ENCODE measurements around the gene ADIPOQ.
"Not testable (repeated sequence)": the region's sequence is repeated elsewhere in the genome, so short reads cannot be mapped to it uniquely, and the experiment has no call there.

ADIPOQ gene

GRCh38 chr3:186842426-186843038 lies at the start of gene ADIPOQ:
Gene ADIPOQ (plus strand): TSS chr3:186842710. CDS start chr3:186853059, 10,349 bp downstream.
- no peak for DNase-seq (ENCODE audit: low read depth, low spot score)
- TF ChIP-seq FOXP2 (optimal IDR thresholded peaks at IDR 0.05; ENCODE audit: control extremely low read depth, extremely low read length, insufficient read depth) (no peak), POLR2AphosphoS5 (IDR thresholded peaks at IDR 0.05; ENCODE audit: borderline replicate concordance, low read depth, low read length) (no peak)
- Histone ChIP-seq H3K36me3 (ENCODE audit: insufficient read depth, low read length) (no peaks in the 10 kb centered on the region), H3K9ac (ENCODE audit: insufficient read length) (no peak within 1 kb of the TSS), H3K27ac (no peak within 1 kb of the TSS), H3K4me3 (no peak within 1 kb of the TSS), H3K9me3 (ENCODE audit: low read depth, low read length) (no peaks in the 10 kb centered on the region)

DNA sequence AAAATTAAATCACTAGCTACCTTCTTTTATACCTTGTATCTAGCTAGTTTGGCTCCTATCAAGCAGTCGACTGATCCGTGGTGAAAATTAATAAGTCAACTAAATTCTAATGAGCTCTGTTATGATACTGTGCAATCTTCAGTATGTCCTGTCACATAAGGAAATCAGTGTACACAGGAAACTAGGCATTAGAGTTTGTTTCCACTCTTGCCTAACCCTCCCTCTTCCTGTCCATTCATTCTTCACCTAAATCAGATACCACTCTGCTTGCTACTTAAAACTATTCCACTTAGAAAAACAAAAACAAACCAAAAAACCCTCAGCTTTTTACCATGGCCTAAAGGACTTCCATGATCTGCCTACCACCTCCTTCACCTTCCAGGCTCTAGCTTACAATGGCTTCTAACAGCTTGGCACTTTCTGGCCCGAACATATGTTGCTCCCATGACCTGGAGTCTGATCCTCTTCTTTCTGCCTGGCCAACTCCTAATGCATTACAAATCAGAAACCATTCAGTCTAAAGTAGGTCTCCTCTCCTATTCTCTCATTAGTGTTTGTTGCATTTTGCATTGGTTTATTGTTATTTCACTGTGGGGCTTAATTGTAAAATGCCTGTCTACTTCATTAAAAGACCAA lies 44.2 kb upstream of the ADIPOQ start:
- Histone ChIP-seq H3K27ac (no peak overlapping the region), H3K9me3 (ENCODE audit: low read depth, low read length) (no peaks in the 10 kb centered on the region), H3K36me3 (ENCODE audit: insufficient read depth, low read length) (peaks cover 91% of the 10 kb centered on the region), H3K4me3 (no peak overlapping the region), H3K9ac (ENCODE audit: insufficient read length) (no peak overlapping the region)
- DNase-seq (ENCODE audit: low read depth, low spot score) = no peak
- TF ChIP-seq FOXP2 (optimal IDR thresholded peaks at IDR 0.05; ENCODE audit: control extremely low read depth, extremely low read length, insufficient read depth) (no peak), EZH2 (IDR thresholded peaks at IDR 0.05) (no peak), POLR2AphosphoS5 (IDR thresholded peaks at IDR 0.05; ENCODE audit: borderline replicate concordance, low read depth, low read length) (no peak)

DNA sequence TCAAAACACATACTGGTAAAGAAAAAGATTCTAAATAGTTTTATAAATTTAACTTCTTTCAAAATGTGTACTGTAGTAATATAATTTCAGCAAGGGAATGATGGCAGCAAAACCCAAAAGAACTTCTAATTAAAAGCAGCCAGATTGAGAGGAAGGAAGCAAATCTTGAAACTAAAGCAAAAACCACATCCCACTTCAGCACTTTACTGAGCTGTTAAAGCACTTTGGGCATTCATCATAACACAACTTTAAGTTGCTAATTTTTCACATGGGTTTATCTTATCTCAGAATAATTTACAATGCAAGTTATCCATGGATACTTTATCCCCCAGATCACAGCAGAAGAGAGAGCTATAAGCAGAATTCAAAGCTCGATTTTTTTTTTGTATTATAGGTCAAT lies 42.2 kb upstream of the ADIPOQ start:
- Histone ChIP-seq H3K27ac (no peak overlapping the region), H3K36me3 (ENCODE audit: insufficient read depth, low read length) (peaks cover 93% of the 10 kb centered on the region), H3K9me3 (ENCODE audit: low read depth, low read length) (no peaks in the 10 kb centered on the region), H3K4me3 (no peak overlapping the region), H3K9ac (ENCODE audit: insufficient read length) (no peak overlapping the region)
- no peak for DNase-seq (ENCODE audit: low read depth, low spot score)
- TF ChIP-seq POLR2AphosphoS5 (IDR thresholded peaks at IDR 0.05; ENCODE audit: borderline replicate concordance, low read depth, low read length) (no peak), FOXP2 (optimal IDR thresholded peaks at IDR 0.05; ENCODE audit: control extremely low read depth, extremely low read length, insufficient read depth) (no peak), EZH2 (IDR thresholded peaks at IDR 0.05) (no peak)

DNA sequence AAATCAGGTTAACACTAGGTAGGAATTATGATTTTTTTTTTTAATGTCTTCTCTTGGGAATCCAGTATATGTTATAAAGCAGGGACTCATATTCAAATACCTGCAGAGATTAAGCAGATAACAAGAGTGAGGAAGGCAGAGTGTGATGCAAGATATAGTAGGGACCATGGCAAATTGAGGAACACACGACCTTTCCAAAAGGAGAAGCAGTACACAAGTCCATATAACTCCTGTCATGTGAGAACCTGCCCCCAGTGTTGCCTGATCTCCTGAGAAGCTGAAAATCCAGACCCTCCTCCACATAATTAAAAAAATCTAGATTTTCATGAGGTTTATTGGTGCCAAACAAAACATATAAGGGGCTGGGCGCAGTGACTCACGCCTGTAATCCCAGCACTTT lies 39.8 kb upstream of the ADIPOQ start:
- H3K36me3 ChIP-seq (ENCODE audit: insufficient read depth, low read length) = peaks cover 70% of the 10 kb centered on the region

DNA sequence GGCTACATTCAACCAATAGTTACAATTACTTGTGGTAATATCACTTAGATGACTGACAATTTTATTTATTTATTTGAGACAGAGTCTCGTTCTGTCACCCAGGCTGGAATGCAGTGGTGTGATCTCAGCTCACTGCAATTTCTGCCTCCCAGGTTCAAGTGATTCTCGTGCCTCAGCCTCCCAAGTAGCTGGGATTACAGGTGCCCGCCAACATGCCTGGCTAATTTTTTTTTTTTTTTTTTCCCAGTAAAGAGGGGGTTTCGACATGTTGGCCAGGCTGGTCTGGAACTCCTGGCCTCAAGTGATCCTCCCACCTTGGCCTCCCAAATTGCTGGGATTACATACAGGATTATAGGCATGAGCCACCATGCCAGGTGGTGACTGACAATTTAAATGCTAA lies 39.1 kb upstream of the ADIPOQ start:
- H3K9me3 ChIP-seq (ENCODE audit: low read depth, low read length); H3K27ac ChIP-seq; H3K4me3 ChIP-seq; H3K9ac ChIP-seq (ENCODE audit: insufficient read length); DNase-seq (ENCODE audit: low read depth, low spot score): not testable (repeated sequence)
- H3K36me3 ChIP-seq (ENCODE audit: insufficient read depth, low read length) = peaks cover 63% of the 10 kb centered on the region

More for the DNA sequence above, 39.8 kb upstream of the ADIPOQ start:
- Histone ChIP-seq H3K9me3 (ENCODE audit: low read depth, low read length) (no peaks in the 10 kb centered on the region), H3K27ac (no peak overlapping the region), H3K4me3 (no peak overlapping the region), H3K9ac (ENCODE audit: insufficient read length) (no peak overlapping the region)
- no peak for TF ChIP-seq EZH2 (IDR thresholded peaks at IDR 0.05)
- no peak for TF ChIP-seq FOXP2 (optimal IDR thresholded peaks at IDR 0.05; ENCODE audit: control extremely low read depth, extremely low read length, insufficient read depth)
- TF ChIP-seq POLR2AphosphoS5 (IDR thresholded peaks at IDR 0.05; ENCODE audit: borderline replicate concordance, low read depth, low read length) = no peak
- DNase-seq (ENCODE audit: low read depth, low spot score) = no peak

- Histone ChIP-seq H3K9ac (ENCODE audit: insufficient read length) (peak within 1 kb of the TSS; percentile 96), H3K9me3 (ENCODE audit: low read depth, low read length) (no peaks in the 10 kb centered on the region), H3K36me3 (ENCODE audit: insufficient read depth, low read length) (peaks cover 35% of the 10 kb centered on the region), H3K27ac (peak within 1 kb of the TSS; percentile 69), H3K4me3 (peak within 1 kb of the TSS; percentile 89)
- no peak for TF ChIP-seq EZH2 (IDR thresholded peaks at IDR 0.05)
- peak; percentile 98 for TF ChIP-seq POLR2AphosphoS5 (IDR thresholded peaks at IDR 0.05; ENCODE audit: borderline replicate concordance, low read depth, low read length)
- peak; percentile 67 for TF ChIP-seq FOXP2 (optimal IDR thresholded peaks at IDR 0.05; ENCODE audit: control extremely low read depth, extremely low read length, insufficient read depth)
- no peak for DNase-seq (ENCODE audit: low read depth, low spot score)
These were observed 36.1 kb upstream of the ADIPOQ start, which contains the start of gene RFC4 for GRCh38 chr3:186806089-186807055. Gene RFC4 (minus strand): TSS chr3:186806482. CDS start chr3:186804713, 1,769 bp downstream.

DNA sequence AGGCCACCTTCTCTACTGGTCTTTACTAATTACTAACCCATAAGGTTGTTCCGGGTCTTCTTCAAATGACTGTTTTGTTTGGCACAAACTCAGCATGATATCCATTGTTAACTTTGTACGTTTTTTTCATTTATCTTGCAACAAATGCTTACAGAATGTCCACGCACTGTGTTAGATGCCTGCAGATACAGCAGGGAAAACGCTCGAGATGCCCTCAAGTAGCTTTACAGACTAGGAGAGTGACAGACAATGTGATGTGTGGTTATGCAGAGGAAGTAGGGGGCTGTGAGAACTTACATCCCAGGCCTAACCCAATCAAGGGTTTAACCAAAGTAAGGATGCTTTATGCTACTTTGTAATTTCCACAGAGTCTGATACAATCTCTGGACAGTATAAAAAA lies 35.3 kb upstream of the ADIPOQ start:
- DNase-seq (ENCODE audit: low read depth, low spot score) = no peak
- peaks cover 30% of the 10 kb centered on the region for H3K36me3 ChIP-seq (ENCODE audit: insufficient read depth, low read length)
- no peaks in the 10 kb centered on the region for H3K9me3 ChIP-seq (ENCODE audit: low read depth, low read length)
- peak overlapping the region; percentile 89 for H3K4me3 ChIP-seq
- peak overlapping the region; percentile 96 for H3K9ac ChIP-seq (ENCODE audit: insufficient read length)
- TF ChIP-seq EZH2 (IDR thresholded peaks at IDR 0.05) (no peak), FOXP2 (optimal IDR thresholded peaks at IDR 0.05; ENCODE audit: control extremely low read depth, extremely low read length, insufficient read depth) (no peak), POLR2AphosphoS5 (IDR thresholded peaks at IDR 0.05; ENCODE audit: borderline replicate concordance, low read depth, low read length) (no peak)
- H3K27ac ChIP-seq = peak overlapping the region; percentile 69; the same call in 1 of the 2 replicates

GRCh38 chr3:186810336-186810996 lies 32.0 kb upstream of the ADIPOQ start:
- H3K4me3 ChIP-seq = no peak overlapping the region
- H3K9me3 ChIP-seq (ENCODE audit: low read depth, low read length) = no peaks in the 10 kb centered on the region
- no peak overlapping the region for H3K27ac ChIP-seq
- no peaks in the 10 kb centered on the region for H3K36me3 ChIP-seq (ENCODE audit: insufficient read depth, low read length)
- DNase-seq (ENCODE audit: low read depth, low spot score) = no peak
- TF ChIP-seq EZH2 (IDR thresholded peaks at IDR 0.05) (no peak), FOXP2 (optimal IDR thresholded peaks at IDR 0.05; ENCODE audit: control extremely low read depth, extremely low read length, insufficient read depth) (no peak)
- H3K9ac ChIP-seq (ENCODE audit: insufficient read length) = no peak overlapping the region

- H3K9me3 ChIP-seq (ENCODE audit: low read depth, low read length); H3K9ac ChIP-seq (ENCODE audit: insufficient read length); H3K4me3 ChIP-seq; DNase-seq (ENCODE audit: low read depth, low spot score); H3K36me3 ChIP-seq (ENCODE audit: insufficient read depth, low read length); H3K27ac ChIP-seq: not testable (repeated sequence)
These were observed 31.2 kb upstream of the ADIPOQ start for GRCh38 chr3:186811313-186811712.

Data from SK-N-MC (cell line).